Measurements from ENCODE around the gene TECTB. TPM values are rescaled to one million over a fixed set of nuclear protein-coding genes. Genes with fewer than 3 reads are reported as not detected.

The TECTB gene
- total RNA-seq, 1 experiment from 2014 or later = 0.27 TPM

DNA sequence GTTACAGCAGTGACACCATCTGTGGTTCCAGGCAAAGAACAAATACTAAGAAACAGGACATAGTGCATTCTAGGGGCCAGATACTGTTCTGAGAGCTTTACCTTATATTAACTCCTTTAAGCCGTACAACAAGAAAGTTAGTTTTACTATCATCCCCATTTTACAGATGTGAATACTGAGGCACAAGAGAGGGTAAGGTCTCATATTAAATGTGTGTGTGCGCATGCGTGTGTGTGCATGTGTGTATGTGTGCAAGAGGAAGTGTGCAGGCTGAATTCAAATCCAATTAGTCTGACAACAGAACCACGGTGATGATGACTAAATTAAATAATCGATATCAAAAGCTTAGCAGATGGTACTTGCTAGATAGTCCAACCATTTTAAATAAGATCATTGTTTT is 11.0 kb downstream of the TECTB start:
- DNase-seq = no peak
- Histone ChIP-seq H3K36me3 (ENCODE audit: control insufficient read depth, insufficient read depth, low read length) (no peaks in the 10 kb centered on the region), H3K27me3 (replicated peaks; ENCODE audit: control insufficient read depth, insufficient read depth, low read length) (no peaks in the 10 kb centered on the region), H3K4me3 (ENCODE audit: low read depth, low read length) (no peak overlapping the region), H3K9me3 (no peaks in the 10 kb centered on the region), H3K4me1 (peaks cover 16% of the 10 kb centered on the region; the same call in 1 of the 2 replicates)
- peaks cover 7% of the 10 kb centered on the region for H3K4me1 Mint-ChIP-seq (ENCODE audit: low read depth, unreplicated experiment)
- ChIA-PET CTCF (interaction anchor here (0.6 to 2.0 kb wide), 2 partner anchors 14 to 182 kb away, joined by 3 to 6 read pairs; no protein-coding TSS in a partner anchor), POLR2A (no interaction called here)
- no peaks in the 10 kb centered on the region for H3K27me3 Mint-ChIP-seq (ENCODE audit: insufficient read depth, unreplicated experiment)
- H3K4me3 Mint-ChIP-seq (ENCODE audit: unreplicated experiment) = no peak overlapping the region
- BruUV-seq (replicated peaks) = no TSS peak
- intact Hi-C loops (cut with micrococcal nuclease; ENCODE audit: unreplicated experiment) = no loop called here
- H3K27ac Mint-ChIP-seq (ENCODE audit: unreplicated experiment) = no peak overlapping the region
- TF ChIP-seq, protein P1, sequence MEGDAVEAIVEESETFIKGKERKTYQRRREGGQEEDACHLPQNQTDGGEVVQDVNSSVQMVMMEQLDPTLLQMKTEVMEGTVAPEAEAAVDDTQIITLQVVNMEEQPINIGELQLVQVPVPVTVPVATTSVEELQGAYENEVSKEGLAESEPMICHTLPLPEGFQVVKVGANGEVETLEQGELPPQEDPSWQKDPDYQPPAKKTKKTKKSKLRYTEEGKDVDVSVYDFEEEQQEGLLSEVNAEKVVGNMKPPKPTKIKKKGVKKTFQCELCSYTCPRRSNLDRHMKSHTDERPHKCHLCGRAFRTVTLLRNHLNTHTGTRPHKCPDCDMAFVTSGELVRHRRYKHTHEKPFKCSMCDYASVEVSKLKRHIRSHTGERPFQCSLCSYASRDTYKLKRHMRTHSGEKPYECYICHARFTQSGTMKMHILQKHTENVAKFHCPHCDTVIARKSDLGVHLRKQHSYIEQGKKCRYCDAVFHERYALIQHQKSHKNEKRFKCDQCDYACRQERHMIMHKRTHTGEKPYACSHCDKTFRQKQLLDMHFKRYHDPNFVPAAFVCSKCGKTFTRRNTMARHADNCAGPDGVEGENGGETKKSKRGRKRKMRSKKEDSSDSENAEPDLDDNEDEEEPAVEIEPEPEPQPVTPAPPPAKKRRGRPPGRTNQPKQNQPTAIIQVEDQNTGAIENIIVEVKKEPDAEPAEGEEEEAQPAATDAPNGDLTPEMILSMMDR (IDR thresholded peaks at IDR 0.05; ENCODE audit: insufficient read depth in 1 of 2, low read depth in 1 of 2, low read length in 1 of 2, severe bottlenecking in 1 of 2, unreplicated experiment in 1 of 2) = no peak
- no peaks in the 10 kb centered on the region for H3K36me3 Mint-ChIP-seq (ENCODE audit: insufficient read depth, unreplicated experiment)
- H3K9me3 Mint-ChIP-seq (ENCODE audit: unreplicated experiment) = no peaks in the 10 kb centered on the region

DNA sequence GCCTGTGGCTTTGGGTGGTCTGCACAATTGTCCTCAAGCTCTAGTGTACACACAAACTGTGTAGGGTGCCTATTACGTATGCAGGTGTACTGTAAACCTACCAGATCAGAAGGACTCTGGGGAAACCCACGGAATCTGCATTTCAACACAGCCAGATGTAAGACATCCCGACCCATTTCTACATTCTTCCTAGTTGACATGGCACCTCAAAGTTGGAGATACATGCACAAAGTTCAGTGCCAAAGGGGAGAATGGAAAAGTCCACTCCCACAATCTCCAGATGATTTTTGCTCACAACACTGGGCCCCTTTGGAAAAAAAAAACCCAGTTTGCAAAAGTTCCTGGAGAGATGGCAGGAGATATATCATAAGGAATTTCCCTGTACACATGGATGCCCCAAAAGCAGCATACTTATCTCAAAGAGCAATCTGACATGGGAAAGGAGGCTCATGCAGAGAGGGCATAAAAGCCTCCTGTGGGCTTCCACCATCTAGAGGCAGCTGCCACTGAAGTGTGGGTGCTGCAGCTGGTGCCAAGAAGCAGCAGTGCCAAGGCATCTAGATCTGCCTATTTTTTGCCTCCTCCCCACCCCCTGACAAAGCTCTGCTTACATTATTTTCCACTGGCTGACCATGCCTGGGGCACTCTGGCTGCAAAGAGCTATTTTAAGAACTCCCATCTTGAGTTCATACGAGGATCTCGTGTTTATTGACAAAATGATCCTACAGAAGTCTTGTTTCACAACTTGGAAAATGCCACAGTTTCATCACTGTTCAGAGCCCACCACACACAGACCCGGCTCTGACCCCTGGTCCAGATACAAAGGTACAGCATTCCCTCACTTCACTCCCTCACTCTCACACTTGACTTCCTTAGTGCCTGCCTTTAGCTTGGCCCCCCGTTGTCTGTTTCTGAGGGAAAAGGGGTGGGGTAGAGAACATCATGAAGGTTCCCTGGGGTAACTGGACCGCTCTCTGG is 12.9 kb downstream of the TECTB start:
- no peaks in the 10 kb centered on the region for H3K36me3 Mint-ChIP-seq (ENCODE audit: insufficient read depth, unreplicated experiment)
- no peak overlapping the region for H3K27ac Mint-ChIP-seq (ENCODE audit: unreplicated experiment)
- CTCF ChIA-PET = interaction anchor here (2.0 kb wide), 1 partner anchor 12 kb away, joined by 6 read pairs; no protein-coding TSS in a partner anchor
- H3K4me3 Mint-ChIP-seq (ENCODE audit: unreplicated experiment) = no peak overlapping the region
- no TSS peak for BruUV-seq (replicated peaks)
- no peaks in the 10 kb centered on the region for H3K9me3 Mint-ChIP-seq (ENCODE audit: unreplicated experiment)
- Histone ChIP-seq H3K4me3 (ENCODE audit: low read depth, low read length) (no peak overlapping the region), H3K9me3 (no peaks in the 10 kb centered on the region), H3K4me1 (peaks cover 16% of the 10 kb centered on the region; the same call in 1 of the 2 replicates), H3K27me3 (replicated peaks; ENCODE audit: control insufficient read depth, insufficient read depth, low read length) (no peaks in the 10 kb centered on the region), H3K36me3 (ENCODE audit: control insufficient read depth, insufficient read depth, low read length) (no peaks in the 10 kb centered on the region)
- peaks cover 7% of the 10 kb centered on the region for H3K4me1 Mint-ChIP-seq (ENCODE audit: low read depth, unreplicated experiment)
- intact Hi-C loops (cut with micrococcal nuclease; ENCODE audit: unreplicated experiment) = no loop called here
- DNase-seq = no peak
- POLR2A ChIA-PET = no interaction called here
- H3K27me3 Mint-ChIP-seq (ENCODE audit: insufficient read depth, unreplicated experiment) = no peaks in the 10 kb centered on the region
- TF ChIP-seq, protein P1 (IDR thresholded peaks at IDR 0.05; ENCODE audit: insufficient read depth in 1 of 2, low read depth in 1 of 2, low read length in 1 of 2, severe bottlenecking in 1 of 2, unreplicated experiment in 1 of 2) = no peak

DNA sequence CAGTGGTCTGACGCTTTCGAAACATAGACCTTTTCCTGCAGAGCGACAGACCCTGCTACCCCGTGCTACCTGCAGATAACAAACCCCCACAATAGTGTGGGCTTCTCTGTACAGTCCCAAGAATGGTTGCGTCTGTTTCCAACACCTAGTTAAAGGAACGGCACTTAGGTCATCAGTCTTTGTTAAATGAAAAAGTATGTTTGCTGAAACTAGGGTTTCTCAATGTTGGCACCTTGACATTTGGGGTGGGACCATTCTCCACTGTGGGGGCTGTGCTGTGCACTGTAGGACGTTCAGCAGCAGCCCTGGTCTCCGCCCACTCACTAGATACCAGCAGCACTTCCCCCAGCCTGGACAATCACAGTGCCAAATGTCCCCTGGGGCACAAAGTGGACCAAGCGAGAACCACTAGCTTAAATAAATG is 13.7 kb downstream of the TECTB start:
- ChIA-PET CTCF (no interaction called here), POLR2A (no interaction called here)
- Mint-ChIP-seq H3K27me3 (ENCODE audit: insufficient read depth, unreplicated experiment) (no peaks in the 10 kb centered on the region), H3K4me1 (ENCODE audit: low read depth, unreplicated experiment) (peaks cover 10% of the 10 kb centered on the region), H3K36me3 (ENCODE audit: insufficient read depth, unreplicated experiment) (no peaks in the 10 kb centered on the region), H3K27ac (ENCODE audit: unreplicated experiment) (no peak overlapping the region), H3K9me3 (ENCODE audit: unreplicated experiment) (no peaks in the 10 kb centered on the region), H3K4me3 (ENCODE audit: unreplicated experiment) (no peak overlapping the region)
- intact Hi-C loops (cut with micrococcal nuclease; ENCODE audit: unreplicated experiment) = no loop called here
- Histone ChIP-seq H3K9me3 (no peaks in the 10 kb centered on the region), H3K36me3 (ENCODE audit: control insufficient read depth, insufficient read depth, low read length) (no peaks in the 10 kb centered on the region), H3K4me3 (ENCODE audit: low read depth, low read length) (no peak overlapping the region), H3K4me1 (peaks cover 16% of the 10 kb centered on the region; the same call in 1 of the 2 replicates), H3K27me3 (replicated peaks; ENCODE audit: control insufficient read depth, insufficient read depth, low read length) (no peaks in the 10 kb centered on the region)
- TF ChIP-seq, protein P1 (IDR thresholded peaks at IDR 0.05; ENCODE audit: insufficient read depth in 1 of 2, low read depth in 1 of 2, low read length in 1 of 2, severe bottlenecking in 1 of 2, unreplicated experiment in 1 of 2) = no peak
- BruUV-seq (replicated peaks) = no TSS peak
- no peak for DNase-seq
